ENCODE measurements around the gene BMP5.
"Not testable (repeated sequence)": the region's sequence is repeated elsewhere in the genome, so short reads cannot be mapped to it uniquely, and the experiment has no call there.

The BMP5 gene

GRCh38 chr6:55875400-55875799, at the start of gene BMP5:
TSS of gene BMP5 (minus strand) at chr6:55875590. CDS start at chr6:55874865, 725 bp downstream.
- no peak for DNase-seq

- no peak for DNase-seq
These were observed 47.0 kb upstream of the BMP5 start for GRCh38 chr6:55922406-55922805.

GRCh38 chr6:55919716-55920308, 44.4 kb upstream of the BMP5 start:
- no peak for DNase-seq

GRCh38 chr6:55918639-55919038, 43.2 kb upstream of the BMP5 start:
- no peak for DNase-seq

GRCh38 chr6:55917751-55918415, 42.5 kb upstream of the BMP5 start:
- no peak for DNase-seq

- DNase-seq: no peak
These were observed 40.8 kb upstream of the BMP5 start for GRCh38 chr6:55916188-55916587.

- DNase-seq: no peak
These were observed 38.1 kb upstream of the BMP5 start for GRCh38 chr6:55913228-55914195.

GRCh38 chr6:55910466-55910865, 35.1 kb upstream of the BMP5 start:
- DNase-seq: not testable (repeated sequence)

- not testable (repeated sequence) for DNase-seq
These were observed 34.5 kb upstream of the BMP5 start for GRCh38 chr6:55909911-55910310.

GRCh38 chr6:55902796-55903195, 27.4 kb upstream of the BMP5 start:
- DNase-seq: no peak

GRCh38 chr6:55901765-55902270, 26.4 kb upstream of the BMP5 start:
- DNase-seq: no peak

GRCh38 chr6:55898342-55898741, 23.0 kb upstream of the BMP5 start:
- DNase-seq: no peak

- no peak for DNase-seq
These were observed 22.0 kb upstream of the BMP5 start for GRCh38 chr6:55897346-55897745.

GRCh38 chr6:55895972-55896730, 20.8 kb upstream of the BMP5 start:
- no peak for DNase-seq

- DNase-seq: no peak
These were observed 17.5 kb upstream of the BMP5 start for GRCh38 chr6:55892749-55893357.

GRCh38 chr6:55888917-55889316, 13.5 kb upstream of the BMP5 start:
- DNase-seq: no peak

GRCh38 chr6:55886185-55886836, 10.9 kb upstream of the BMP5 start:
- no peak for DNase-seq

- DNase-seq: no peak
These were observed 7.6 kb upstream of the BMP5 start for GRCh38 chr6:55882718-55883569.

- no peak for DNase-seq
These were observed 1.9 kb upstream of the BMP5 start for GRCh38 chr6:55877283-55877682.

GRCh38 chr6:55874316-55874715, 1.1 kb downstream of the BMP5 start:
- DNase-seq: no peak

- no peak for DNase-seq
These were observed 2.5 kb downstream of the BMP5 start for GRCh38 chr6:55872866-55873265.

All from cerebellar nuclear complex (tissue), 1 donor.